Fibroblast of mammary gland (primary cell): Measurements from ENCODE around the gene HOXB2.

Experiments used
- DNase-seq: peaks from one replicate; pipeline ENCODE4 v3.0.0-alpha.2; 2010; ENCODE audit warnings: low read depth
- H3K4me3 ChIP-seq: 2 replicates; pipeline ENCODE4 v1.5.1; 2011; ENCODE audit warnings: low read depth, mild to moderate bottlenecking, low read length, moderate library complexity; ENCODE audit not compliant: control insufficient read depth
- CTCF ChIP-seq: conservative IDR thresholded peaks from 2 replicates; pipeline ENCODE4 v1.5.1; 2011; ENCODE audit warnings: low read depth, low read length, inconsistent platforms; ENCODE audit not compliant: control insufficient read depth, insufficient read depth

Gene HOXB2

GRCh38 chr17:48578616-48579470, 33.9 kb upstream of the HOXB2 start:
- no peak for TF ChIP-seq CTCF
- peak overlapping the region; percentile 71 for H3K4me3 ChIP-seq
- DNase-seq, result no peak

GRCh38 chr17:48577946-48578615, 33.2 kb upstream of the HOXB2 start, which contains the start of gene HOXB4:
Gene HOXB4 (minus strand): TSS chr17:48578350. CDS start chr17:48578319, 31 bp downstream.
- peak within 1 kb of the TSS; percentile 71 for H3K4me3 ChIP-seq
- TF ChIP-seq CTCF, result no peak
- peak; percentile 77 for DNase-seq

GRCh38 chr17:48577330-48577945, 32.5 kb upstream of the HOXB2 start:
- H3K4me3 ChIP-seq, result peak overlapping the region; percentile 60
- DNase-seq, result peak; percentile 61
- TF ChIP-seq CTCF, result no peak

- peak; percentile 81 for DNase-seq
- no peak for TF ChIP-seq CTCF
- peak overlapping the region; percentile 60 for H3K4me3 ChIP-seq
Measured at GRCh38 chr17:48576479-48577309, 31.8 kb upstream of the HOXB2 start.

GRCh38 chr17:48575673-48576478, 31.0 kb upstream of the HOXB2 start:
- DNase-seq, result no peak
- no peak for TF ChIP-seq CTCF
- peak overlapping the region; percentile 60 for H3K4me3 ChIP-seq
